HUDEP-2 (cell line): ENCODE data around the gene STX8.
"Not testable (repeated sequence)": the region's sequence is repeated elsewhere in the genome, so short reads cannot be mapped to it uniquely, and the experiment has no call there.

Source experiments
- DNase-seq, 76 experiments: peaks; one replicate each; lab custom pipeline; 2025; ENCODE audit not compliant: unreplicated experiment in 76 of 76; lab: John Stamatoyannopoulos, UW

Gene STX8

GRCh38 chr17:9360677-9361081 is 214.9 kb downstream of the STX8 start:
- peak in 1 of 76 experiments; percentile 2 for DNase-seq

GRCh38 chr17:9356488-9356911 is 219.1 kb downstream of the STX8 start:
- no peak for DNase-seq

- DNase-seq, result no peak
These were observed 219.8 kb downstream of the STX8 start for GRCh38 chr17:9355846-9356245.

- not testable (repeated sequence) for DNase-seq
These were observed 220.4 kb downstream of the STX8 start for GRCh38 chr17:9355231-9355630.

- no peak for DNase-seq
These were observed 225.5 kb downstream of the STX8 start for GRCh38 chr17:9350080-9350479.

DNA sequence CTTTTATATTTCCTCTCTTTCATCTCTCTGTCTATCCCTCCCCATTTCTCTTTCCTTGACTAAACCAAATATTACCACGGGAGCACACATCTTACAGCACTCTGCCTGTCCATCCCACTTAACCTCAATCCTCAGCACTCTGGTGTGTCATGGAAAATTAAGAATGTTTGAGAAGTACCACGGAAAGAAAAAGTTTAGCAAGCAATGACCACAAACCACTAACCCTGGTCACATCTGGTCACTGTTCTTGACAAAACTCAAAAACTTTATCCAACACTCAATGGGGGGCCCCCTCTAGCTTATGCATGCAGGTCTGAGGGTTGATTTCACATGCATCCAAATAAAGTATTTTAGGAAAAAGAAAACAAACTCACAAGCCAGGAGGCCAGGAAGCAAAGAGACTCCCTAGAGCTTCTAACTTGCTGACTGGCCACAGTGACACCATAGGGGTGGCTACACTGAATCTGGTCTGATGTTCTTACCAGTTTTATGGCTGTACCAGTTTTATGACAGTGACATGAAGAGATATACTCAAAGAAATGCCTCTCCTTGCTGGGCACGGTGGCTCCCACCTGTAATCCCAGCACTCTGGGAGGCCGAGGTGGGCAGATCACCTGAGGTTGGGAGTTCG is 229.2 kb downstream of the STX8 start:
- DNase-seq, result no peak

DNA sequence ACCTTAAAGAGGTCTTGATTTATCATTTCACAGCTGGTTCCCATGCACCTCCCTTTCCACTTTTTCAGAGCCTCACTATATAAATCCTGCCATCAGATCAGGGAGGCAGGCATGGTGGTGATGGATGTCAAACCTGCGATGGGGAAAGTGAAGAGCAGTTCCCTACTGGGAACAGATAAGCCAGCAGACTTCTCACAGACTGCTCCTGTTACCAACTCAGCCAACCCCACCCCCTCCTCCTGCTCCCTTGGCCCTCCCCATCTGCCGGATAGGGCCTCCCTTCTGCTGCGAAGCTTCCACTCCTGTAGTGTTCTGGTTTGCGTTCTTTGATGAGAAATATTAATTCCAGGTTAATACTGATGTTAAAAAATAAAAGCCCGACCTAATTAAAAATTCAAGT is 232.1 kb downstream of the STX8 start:
- no peak for DNase-seq

- DNase-seq, result no peak
These were observed 233.4 kb downstream of the STX8 start for GRCh38 chr17:9342225-9342624.

GRCh38 chr17:9339958-9340357 is 235.7 kb downstream of the STX8 start:
- no peak for DNase-seq

- not testable (repeated sequence) for DNase-seq
These were observed 236.1 kb downstream of the STX8 start for GRCh38 chr17:9339482-9339881.

GRCh38 chr17:9336817-9337216 is 238.8 kb downstream of the STX8 start:
- DNase-seq, result no peak

DNA sequence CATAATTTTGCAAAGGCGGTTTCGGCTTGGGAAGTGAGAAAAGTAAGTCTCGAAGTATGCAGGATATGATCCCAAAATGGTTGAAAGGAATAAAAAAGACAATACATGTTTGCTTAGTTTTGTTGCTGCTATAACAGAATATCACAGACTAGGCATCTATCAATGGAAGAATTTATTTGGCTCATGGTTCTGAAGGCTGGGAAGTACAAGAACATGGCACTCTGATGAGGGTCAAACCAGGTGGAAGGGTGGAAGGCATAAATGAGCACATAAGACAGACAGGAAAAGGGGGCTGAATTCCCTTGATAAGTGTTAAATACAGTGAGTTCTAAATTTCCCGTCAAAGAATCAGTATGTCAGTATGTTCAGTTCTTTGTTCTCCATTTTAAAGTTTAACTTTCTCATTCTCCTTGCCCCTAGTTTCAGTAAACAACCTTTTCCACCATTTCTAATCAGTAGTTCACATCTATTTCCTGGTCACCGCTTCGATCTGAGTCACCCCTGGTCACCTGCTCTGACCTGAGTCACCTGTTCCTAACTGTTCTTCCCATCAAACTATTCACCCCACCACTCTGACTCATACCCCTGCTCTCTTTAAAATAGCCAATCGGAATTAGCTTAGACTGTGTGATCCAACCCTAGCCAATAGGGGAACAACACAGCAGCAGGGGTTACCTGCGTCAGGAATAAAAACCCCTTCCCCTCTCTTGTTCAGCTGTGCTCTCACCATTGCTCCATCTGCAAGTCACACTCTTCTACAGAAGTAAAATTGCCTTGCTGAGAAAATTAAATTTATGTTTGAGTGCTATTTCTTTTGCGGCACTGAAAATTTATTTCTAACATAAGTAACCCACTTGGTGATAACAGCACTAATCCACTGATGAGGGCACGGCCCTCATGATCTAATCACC is 240.8 kb downstream of the STX8 start:
- no peak for DNase-seq

- DNase-seq, result no peak
These were observed 243.5 kb downstream of the STX8 start for GRCh38 chr17:9332132-9332494.

DNA sequence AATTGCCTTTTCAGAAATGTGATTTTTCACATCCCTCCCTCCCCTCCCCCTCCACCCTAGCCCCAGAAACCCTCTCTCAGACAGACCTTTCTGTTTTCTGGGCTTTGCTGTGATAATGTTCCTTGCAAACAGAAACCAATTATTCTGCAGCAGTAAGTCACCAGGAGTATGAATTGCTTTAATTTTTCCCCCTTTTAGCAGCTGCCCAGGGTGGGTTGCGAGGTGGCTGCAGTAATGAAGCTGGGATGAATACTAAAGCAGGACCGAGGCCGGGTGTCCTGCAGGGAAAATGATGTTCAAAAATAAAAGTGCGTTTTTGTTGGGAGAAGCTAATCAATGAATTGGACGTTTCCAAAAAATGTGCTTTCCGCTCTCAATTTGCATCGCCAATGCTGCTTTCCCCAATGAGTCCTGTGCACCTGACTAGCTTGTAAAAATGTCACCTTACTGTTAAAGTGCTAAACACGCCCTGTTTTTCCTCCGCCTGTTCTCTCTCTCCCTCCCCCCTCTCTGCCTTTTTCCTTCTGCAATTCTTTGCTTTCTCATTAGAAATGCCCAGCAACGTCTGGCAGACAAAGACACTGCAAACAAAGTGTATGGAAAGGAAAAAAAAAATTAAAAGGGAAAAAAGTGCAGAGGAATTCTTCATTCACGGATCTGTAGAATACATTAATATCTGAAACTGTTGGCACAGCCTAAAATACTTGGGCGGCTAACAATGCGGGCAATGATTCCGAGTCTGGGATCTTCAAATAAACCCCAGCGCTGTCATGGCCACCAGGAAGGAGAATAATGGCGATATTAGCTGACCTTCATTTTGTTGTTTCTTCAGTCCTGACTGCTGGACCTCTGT is 244.1 kb downstream of the STX8 start:
- no peak for DNase-seq

DNA sequence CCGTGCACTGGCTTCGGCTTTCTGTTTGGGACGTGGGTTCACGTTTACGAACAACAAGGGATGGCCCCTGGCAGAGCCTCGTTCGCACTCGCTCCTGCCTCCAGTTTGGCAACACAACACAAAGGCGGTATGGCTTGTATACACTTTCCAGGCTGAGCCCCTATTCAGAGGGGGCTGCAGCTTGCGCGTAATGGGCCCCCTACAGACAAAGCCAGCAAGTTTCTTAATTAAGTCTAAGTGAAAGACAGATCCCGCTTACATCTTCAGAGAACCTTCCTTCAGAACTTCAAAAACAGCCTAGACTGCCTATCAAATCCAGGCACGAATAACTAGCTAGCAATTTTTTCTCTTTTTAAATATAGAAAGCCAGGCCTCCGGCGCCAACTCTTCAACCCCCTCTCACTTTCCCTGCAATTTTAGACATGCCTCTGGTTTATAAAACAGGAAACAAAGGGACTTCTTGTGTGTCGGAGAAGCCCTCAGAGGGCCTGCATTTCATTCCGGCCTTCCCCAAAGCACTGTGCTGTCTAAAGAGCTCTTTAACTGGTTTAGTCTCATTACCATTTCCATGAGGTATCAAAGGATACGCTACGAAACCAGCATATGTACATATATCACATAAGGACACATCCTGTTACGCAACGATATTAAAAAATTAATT is 244.9 kb downstream of the STX8 start:
- no peak for DNase-seq

DNA sequence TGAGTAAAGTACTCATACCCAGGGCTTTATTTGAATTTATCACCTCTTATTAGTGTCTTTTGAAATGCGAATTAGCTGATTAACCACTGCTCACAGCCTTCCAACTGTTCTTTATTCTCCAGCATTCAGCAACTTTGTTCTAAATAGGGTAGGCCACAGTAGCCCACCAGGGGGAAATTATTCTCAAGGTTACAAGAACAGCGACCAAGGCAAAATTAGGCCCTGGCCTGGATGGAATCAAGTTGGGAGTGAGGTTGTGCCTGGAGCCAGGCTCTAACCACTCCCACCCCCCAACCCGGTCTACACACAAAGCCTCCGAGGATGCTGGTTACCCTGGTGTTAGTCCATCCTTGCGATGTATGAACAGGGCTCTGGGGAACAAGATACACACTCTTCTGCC is 245.5 kb downstream of the STX8 start:
- DNase-seq, result no peak

DNA sequence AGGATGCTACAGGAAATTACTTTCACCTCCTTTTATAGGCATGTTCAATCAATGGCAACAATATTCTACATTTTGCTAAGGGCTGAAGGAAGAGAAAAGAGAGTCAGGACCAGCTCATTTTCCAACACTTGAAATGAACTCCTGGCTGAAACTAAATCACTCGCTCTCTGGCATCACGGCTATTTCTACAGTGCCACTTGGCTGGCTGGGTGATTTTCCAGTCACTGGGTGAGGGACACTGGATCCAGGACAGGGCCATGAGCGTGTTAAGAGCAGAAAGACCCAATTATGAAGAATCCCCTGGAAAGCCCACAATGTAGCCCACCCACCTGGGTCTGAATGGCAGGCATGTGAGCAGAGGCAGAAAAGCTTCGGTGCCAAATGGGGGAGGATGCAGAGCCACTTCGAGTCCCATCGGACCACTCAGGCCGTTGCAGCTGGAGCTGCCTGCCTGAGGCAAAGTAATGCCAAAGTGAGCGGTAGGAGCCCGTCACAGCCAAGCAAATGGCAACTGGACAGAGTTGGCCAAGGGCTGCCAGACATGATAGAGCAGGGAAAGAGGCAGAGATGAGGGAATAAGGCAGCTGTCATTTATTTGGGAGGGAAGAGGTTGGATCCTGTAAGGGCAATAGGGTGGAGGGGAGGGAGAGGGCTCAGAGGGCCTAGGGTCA is 246.2 kb downstream of the STX8 start:
- no peak for DNase-seq

- DNase-seq, result no peak
These were observed 250.8 kb downstream of the STX8 start for GRCh38 chr17:9324864-9325263.

DNA sequence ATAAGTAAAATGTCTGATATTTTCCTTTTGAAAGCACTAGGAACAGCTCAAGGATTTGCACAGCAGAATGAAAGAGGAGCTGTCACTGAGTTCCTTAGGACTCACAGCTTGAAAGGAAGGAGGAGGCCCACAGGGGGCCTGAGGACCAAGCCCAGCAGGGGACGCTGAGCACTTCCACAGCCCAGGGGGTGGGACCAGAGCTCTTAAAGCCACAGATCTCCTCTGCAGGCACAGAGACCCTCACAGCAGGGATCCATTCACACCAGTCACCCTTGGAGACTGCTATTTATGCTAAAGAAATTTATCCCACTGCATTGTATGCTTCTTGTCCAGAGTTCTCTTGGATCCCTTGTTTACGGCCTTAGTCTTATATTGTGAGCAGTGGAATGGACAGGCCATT is 253.3 kb downstream of the STX8 start:
- no peak for DNase-seq

GRCh38 chr17:9321890-9322289 is 253.7 kb downstream of the STX8 start:
- DNase-seq, result no peak
